GM19455 (cell line): ENCODE data around the gene TRIM38.
A peak's percentile ranks its signal among the peaks of the same experiment; 100 is the strongest.
"Not testable (repeated sequence)": the region's sequence is repeated elsewhere in the genome, so short reads cannot be mapped to it uniquely, and the experiment has no call there.

Source experiments
- ATAC-seq: cut with Tn5 transposase; IDR thresholded peaks from one replicate; pipeline ENCODE4 v1.9.1; 2021; ENCODE audit not compliant: unreplicated experiment

TRIM38 gene

GRCh38 chr6:26003102-26003694 is 40.6 kb downstream of the TRIM38 start:
- no peak for ATAC-seq

GRCh38 chr6:26006086-26006939 is 43.7 kb downstream of the TRIM38 start:
- no peak for ATAC-seq

GRCh38 chr6:26006940-26007305 is 44.3 kb downstream of the TRIM38 start:
- ATAC-seq, result not testable (repeated sequence)

GRCh38 chr6:26008470-26008869 is 45.9 kb downstream of the TRIM38 start:
- ATAC-seq, result no peak

- ATAC-seq, result no peak
Measured at GRCh38 chr6:26009817-26010216, 47.2 kb downstream of the TRIM38 start.

GRCh38 chr6:26012061-26012460 is 49.5 kb downstream of the TRIM38 start:
- no peak for ATAC-seq

GRCh38 chr6:26014386-26014785 is 51.8 kb downstream of the TRIM38 start:
- not testable (repeated sequence) for ATAC-seq

- ATAC-seq, result no peak
Measured at GRCh38 chr6:26016245-26016962, 53.8 kb downstream of the TRIM38 start.

- ATAC-seq, result no peak
Measured at GRCh38 chr6:26016963-26017631, 54.5 kb downstream of the TRIM38 start.

GRCh38 chr6:26017632-26017966 is 55.0 kb downstream of the TRIM38 start:
- no peak for ATAC-seq

GRCh38 chr6:26019261-26019830 is 56.7 kb downstream of the TRIM38 start:
- no peak for ATAC-seq

GRCh38 chr6:26019967-26020328 is 57.3 kb downstream of the TRIM38 start:
- ATAC-seq, result no peak

GRCh38 chr6:26020329-26021000 is 57.9 kb downstream of the TRIM38 start:
- peak; percentile 58 for ATAC-seq

GRCh38 chr6:26021001-26021349 is 58.4 kb downstream of the TRIM38 start:
- ATAC-seq, result peak; percentile 13

GRCh38 chr6:26021350-26022131 is 58.9 kb downstream of the TRIM38 start:
- peak; percentile 48 for ATAC-seq

GRCh38 chr6:26022132-26022472 is 59.5 kb downstream of the TRIM38 start:
- no peak for ATAC-seq

- ATAC-seq, result no peak
Measured at GRCh38 chr6:26022737-26023136, 60.1 kb downstream of the TRIM38 start.

- ATAC-seq, result no peak
Measured at GRCh38 chr6:26024651-26025046, 62.0 kb downstream of the TRIM38 start.

GRCh38 chr6:26025047-26025893 is 62.7 kb downstream of the TRIM38 start:
- no peak for ATAC-seq
